ENCODE results near the gene MAS1L.

The MAS1L gene

GRCh38 chr6:29483735-29484134, 4.0 kb downstream of the MAS1L start:
- Histone ChIP-seq H3K4me2 (ENCODE audit: low read length) (no peak overlapping the region), H3K4me3 (ENCODE audit: low read length) (no peak overlapping the region), H4K20me1 (ENCODE audit: insufficient read depth, low read length) (no peaks in the 10 kb centered on the region), H3K79me2 (ENCODE audit: low read length) (no peaks in the 10 kb centered on the region), H3K27ac (ENCODE audit: low read length) (no peak overlapping the region), H3K9ac (ENCODE audit: low read length) (no peak overlapping the region), H3K36me3 (replicated peaks; ENCODE audit: low read depth, low read length) (no peaks in the 10 kb centered on the region), H3K4me1 (ENCODE audit: low read length) (no peaks in the 10 kb centered on the region), H3K27me3 (ENCODE audit: low read depth, low read length) (no peaks in the 10 kb centered on the region), H3K9me3 (ENCODE audit: insufficient read depth, low read length) (no peaks in the 10 kb centered on the region), H2AFZ (ENCODE audit: low read depth, low read length) (no peak overlapping the region)
- TF ChIP-seq CTCF (IDR thresholded peaks at IDR 0.05; ENCODE audit: low read depth, low read length) (no peak), EZH2phosphoT487 (IDR thresholded peaks at IDR 0.05; ENCODE audit: low read depth) (no peak)

GRCh38 chr6:29483186-29483585, 4.6 kb downstream of the MAS1L start:
- H3K79me2 ChIP-seq (ENCODE audit: low read length) = no peaks in the 10 kb centered on the region
- TF ChIP-seq CTCF (IDR thresholded peaks at IDR 0.05; ENCODE audit: low read depth, low read length) (no peak), EZH2phosphoT487 (IDR thresholded peaks at IDR 0.05; ENCODE audit: low read depth) (no peak)

GRCh38 chr6:29479560-29479959, 8.2 kb downstream of the MAS1L start:
- Histone ChIP-seq H3K4me1 (ENCODE audit: low read length) (no peaks in the 10 kb centered on the region), H4K20me1 (ENCODE audit: insufficient read depth, low read length) (no peaks in the 10 kb centered on the region), H3K4me3 (ENCODE audit: low read length) (no peak overlapping the region), H3K79me2 (ENCODE audit: low read length) (no peaks in the 10 kb centered on the region), H2AFZ (ENCODE audit: low read depth, low read length) (no peak overlapping the region), H3K36me3 (replicated peaks; ENCODE audit: low read depth, low read length) (no peaks in the 10 kb centered on the region), H3K27ac (ENCODE audit: low read length) (no peak overlapping the region), H3K27me3 (ENCODE audit: low read depth, low read length) (no peaks in the 10 kb centered on the region), H3K4me2 (ENCODE audit: low read length) (no peak overlapping the region), H3K9ac (ENCODE audit: low read length) (no peak overlapping the region), H3K9me3 (ENCODE audit: insufficient read depth, low read length) (no peaks in the 10 kb centered on the region)
- TF ChIP-seq CTCF (IDR thresholded peaks at IDR 0.05; ENCODE audit: low read depth, low read length) = no peak
- no peak for TF ChIP-seq EZH2phosphoT487 (IDR thresholded peaks at IDR 0.05; ENCODE audit: low read depth)

More at GRCh38 chr6:29483186-29483585, 4.6 kb downstream of the MAS1L start:
- Histone ChIP-seq H4K20me1 (ENCODE audit: insufficient read depth, low read length) (no peaks in the 10 kb centered on the region), H3K27me3 (ENCODE audit: low read depth, low read length) (no peaks in the 10 kb centered on the region), H3K36me3 (replicated peaks; ENCODE audit: low read depth, low read length) (no peaks in the 10 kb centered on the region), H3K9me3 (ENCODE audit: insufficient read depth, low read length) (no peaks in the 10 kb centered on the region), H3K4me2 (ENCODE audit: low read length) (no peak overlapping the region), H2AFZ (ENCODE audit: low read depth, low read length) (no peak overlapping the region), H3K4me3 (ENCODE audit: low read length) (no peak overlapping the region), H3K4me1 (ENCODE audit: low read length) (no peaks in the 10 kb centered on the region), H3K9ac (ENCODE audit: low read length) (no peak overlapping the region), H3K27ac (ENCODE audit: low read length) (no peak overlapping the region)

GRCh38 chr6:29478740-29479139, 9.0 kb downstream of the MAS1L start:
- TF ChIP-seq CTCF (IDR thresholded peaks at IDR 0.05; ENCODE audit: low read depth, low read length) (no peak), EZH2phosphoT487 (IDR thresholded peaks at IDR 0.05; ENCODE audit: low read depth) (no peak)
- no peaks in the 10 kb centered on the region for H3K9me3 ChIP-seq (ENCODE audit: insufficient read depth, low read length)

More at GRCh38 chr6:29478740-29479139, 9.0 kb downstream of the MAS1L start:
- Histone ChIP-seq H2AFZ (ENCODE audit: low read depth, low read length) (no peak overlapping the region), H3K79me2 (ENCODE audit: low read length) (no peaks in the 10 kb centered on the region), H3K27me3 (ENCODE audit: low read depth, low read length) (no peaks in the 10 kb centered on the region), H3K4me1 (ENCODE audit: low read length) (no peaks in the 10 kb centered on the region), H3K9ac (ENCODE audit: low read length) (no peak overlapping the region), H3K27ac (ENCODE audit: low read length) (no peak overlapping the region), H3K36me3 (replicated peaks; ENCODE audit: low read depth, low read length) (no peaks in the 10 kb centered on the region), H3K4me2 (ENCODE audit: low read length) (no peak overlapping the region), H4K20me1 (ENCODE audit: insufficient read depth, low read length) (no peaks in the 10 kb centered on the region), H3K4me3 (ENCODE audit: low read length) (no peak overlapping the region)

Measured in OCI-LY3 (cell line).